HL-60 (cell line): ENCODE data around the gene MRPL2.

Source experiments
- DNase-seq, 2 experiments: peaks; one replicate each; pipeline ENCODE4 v3.0.0-alpha.2; 2010 to 2020; ENCODE audit warnings: low read depth in 1 of 2, low spot score in 1 of 2
- H3K27ac ChIP-seq: fragments of 250-450 bp; sonication (Bioruptor Pico); replicated peaks from 2 replicates; pipeline ENCODE4 v1.5.1; 2020; ENCODE audit warnings: mild to moderate bottlenecking, moderate library complexity
- H3K27me3 ChIP-seq: fragments of 250-450 bp; sonication (Bioruptor Pico); 2 replicates; pipeline ENCODE4 v1.5.1; 2021; ENCODE audit warnings: mild to moderate bottlenecking, moderate library complexity; ENCODE audit not compliant: insufficient read depth, poor library complexity, severe bottlenecking
- H3K4me3 ChIP-seq: replicated peaks from 2 replicates; pipeline ENCODE4 v1.5.1; 2011; ENCODE audit warnings: mild to moderate bottlenecking, control low read depth, low read length; ENCODE audit not compliant: insufficient read depth
- CTCF ChIP-seq: IDR thresholded peaks from one replicate; pipeline ENCODE4 v1.5.1; 2011; ENCODE audit warnings: low read length, control low read depth, inconsistent platforms; ENCODE audit not compliant: insufficient read depth
- GABPA ChIP-seq: IDR thresholded peaks from 2 replicates; pipeline ENCODE4 v1.6.1; 2012; ENCODE audit warnings: low read depth
- POLR2AphosphoS5 ChIP-seq: IDR thresholded peaks from 2 replicates; pipeline ENCODE4 v1.6.1; 2012; ENCODE audit warnings: low read depth
- REST ChIP-seq: IDR thresholded peaks from 2 replicates; pipeline ENCODE4 v1.6.1; 2012; ENCODE audit warnings: low read depth; ENCODE audit not compliant: insufficient replicate concordance
- SPI1 ChIP-seq: IDR thresholded peaks from 2 replicates; pipeline ENCODE4 v1.6.1; 2012; ENCODE audit warnings: low read depth, mild to moderate bottlenecking, borderline replicate concordance

Gene MRPL2

GRCh38 chr6:43097098-43097489 lies 37.9 kb upstream of the MRPL2 start:
- H3K27ac ChIP-seq, result no peak overlapping the region
- DNase-seq, result no peak
- no peaks in the 10 kb centered on the region for H3K27me3 ChIP-seq
- no peak for TF ChIP-seq POLR2AphosphoS5
- TF ChIP-seq REST, result no peak
- no peak for TF ChIP-seq SPI1
- TF ChIP-seq CTCF, result no peak
- TF ChIP-seq GABPA, result no peak
- H3K4me3 ChIP-seq, result no peak overlapping the region

- no peaks in the 10 kb centered on the region for H3K27me3 ChIP-seq
- TF ChIP-seq SPI1, result no peak
- TF ChIP-seq REST, result no peak
- no peak for TF ChIP-seq POLR2AphosphoS5
- no peak for TF ChIP-seq CTCF
- TF ChIP-seq GABPA, result no peak
- no peak overlapping the region for H3K4me3 ChIP-seq
- no peak overlapping the region for H3K27ac ChIP-seq
- DNase-seq, result no peak
Measured at GRCh38 chr6:43096451-43097097, 37.3 kb upstream of the MRPL2 start.

GRCh38 chr6:43095939-43096338 lies 36.7 kb upstream of the MRPL2 start:
- TF ChIP-seq CTCF (no peak), SPI1 (no peak), POLR2AphosphoS5 (no peak), GABPA (no peak), REST (no peak)
- Histone ChIP-seq H3K27ac (no peak overlapping the region), H3K4me3 (no peak overlapping the region), H3K27me3 (no peaks in the 10 kb centered on the region)
- DNase-seq, result no peak
